NCI-H1105 treated with DMSO at 0.1 percent for 48 hours (cell line): Measurements from ENCODE around the gene GPR183.

Source experiments
- DNase-seq: peaks from one replicate; lab custom pipeline; 2025; lab: John Stamatoyannopoulos, UW

GPR183 gene

GRCh38 chr13:99312493-99312883 is 5.3 kb upstream of the GPR183 start:
- DNase-seq, result no peak

GRCh38 chr13:99311748-99312492 is 4.7 kb upstream of the GPR183 start:
- no peak for DNase-seq

DNA sequence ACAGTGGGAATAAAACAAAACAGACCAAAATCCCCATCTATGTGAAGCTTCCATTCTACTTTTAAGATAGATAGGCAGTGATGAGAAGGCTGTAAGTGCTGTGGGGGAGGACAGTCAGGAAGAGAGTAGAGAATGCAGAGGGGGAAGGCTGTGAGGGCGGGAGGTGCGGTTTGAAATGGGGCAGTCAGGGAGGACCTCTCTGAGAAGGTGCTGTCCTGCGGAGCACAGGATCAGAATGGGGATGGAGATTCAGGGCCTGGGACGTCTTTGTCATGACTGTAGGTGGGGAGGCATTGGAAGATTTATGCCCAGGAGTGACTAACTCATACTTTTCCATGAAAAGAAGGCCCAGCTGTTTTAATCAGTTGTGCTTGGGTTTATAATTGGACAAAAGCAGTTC is 3.9 kb upstream of the GPR183 start:
- no peak for DNase-seq

DNA sequence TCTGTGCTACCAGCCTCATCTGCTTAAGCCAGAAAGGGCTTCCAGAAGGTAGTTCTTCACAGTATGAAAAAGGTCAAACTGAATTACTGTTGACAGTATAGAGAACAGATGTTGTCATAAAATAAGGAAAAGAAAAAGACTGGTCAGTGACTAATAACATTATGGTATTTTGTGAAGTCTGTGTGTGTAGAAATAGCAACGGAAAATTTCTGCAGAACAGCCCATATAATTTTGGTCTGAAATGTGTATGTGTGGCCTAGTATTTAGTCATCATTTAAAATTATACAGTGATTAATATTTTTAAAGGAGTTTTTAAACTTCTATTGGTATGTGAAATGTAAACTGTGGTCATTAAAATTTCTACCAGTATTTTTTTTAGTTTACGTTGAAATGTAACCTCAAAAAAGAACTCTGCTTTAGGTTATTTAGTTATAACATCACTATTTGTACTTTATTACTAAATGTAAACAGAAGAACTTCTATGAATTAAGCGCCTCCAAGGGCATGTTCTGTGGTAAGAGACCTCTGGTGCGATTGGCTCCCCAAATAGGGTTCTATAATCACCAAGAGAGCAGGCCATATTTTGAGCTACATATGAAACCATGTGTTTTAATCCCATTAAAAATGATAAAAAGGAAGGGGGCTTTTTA is 3.3 kb upstream of the GPR183 start:
- no peak for DNase-seq

DNA sequence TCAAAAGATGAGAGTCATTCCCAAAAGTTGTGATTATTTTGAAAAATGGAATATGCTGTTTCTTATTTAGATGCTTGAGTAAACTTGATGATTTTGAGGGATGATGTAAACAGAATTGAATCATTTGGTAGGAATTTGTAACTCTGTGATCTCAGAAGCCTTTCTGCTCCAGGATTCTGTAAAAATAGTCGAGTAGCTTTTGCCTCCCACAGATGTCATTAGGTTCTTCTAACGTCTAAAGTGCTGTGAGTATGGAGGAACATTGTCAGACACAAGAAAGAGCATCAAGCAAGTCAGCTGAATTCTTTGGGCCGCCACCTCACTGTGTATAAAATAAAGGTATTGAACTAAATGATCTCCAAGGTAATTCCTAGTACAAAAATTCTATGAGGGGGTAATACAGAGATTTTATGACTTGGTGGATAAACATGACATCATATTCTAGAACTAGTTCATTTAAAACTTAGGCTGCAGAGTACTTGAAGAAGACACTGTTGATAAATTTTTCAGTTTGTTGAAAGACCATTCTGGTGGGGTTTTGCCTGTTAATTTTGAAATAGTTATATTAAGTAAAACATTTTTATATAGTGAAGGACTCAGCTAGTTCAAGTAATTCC is 1.4 kb upstream of the GPR183 start:
- DNase-seq, result no peak

DNA sequence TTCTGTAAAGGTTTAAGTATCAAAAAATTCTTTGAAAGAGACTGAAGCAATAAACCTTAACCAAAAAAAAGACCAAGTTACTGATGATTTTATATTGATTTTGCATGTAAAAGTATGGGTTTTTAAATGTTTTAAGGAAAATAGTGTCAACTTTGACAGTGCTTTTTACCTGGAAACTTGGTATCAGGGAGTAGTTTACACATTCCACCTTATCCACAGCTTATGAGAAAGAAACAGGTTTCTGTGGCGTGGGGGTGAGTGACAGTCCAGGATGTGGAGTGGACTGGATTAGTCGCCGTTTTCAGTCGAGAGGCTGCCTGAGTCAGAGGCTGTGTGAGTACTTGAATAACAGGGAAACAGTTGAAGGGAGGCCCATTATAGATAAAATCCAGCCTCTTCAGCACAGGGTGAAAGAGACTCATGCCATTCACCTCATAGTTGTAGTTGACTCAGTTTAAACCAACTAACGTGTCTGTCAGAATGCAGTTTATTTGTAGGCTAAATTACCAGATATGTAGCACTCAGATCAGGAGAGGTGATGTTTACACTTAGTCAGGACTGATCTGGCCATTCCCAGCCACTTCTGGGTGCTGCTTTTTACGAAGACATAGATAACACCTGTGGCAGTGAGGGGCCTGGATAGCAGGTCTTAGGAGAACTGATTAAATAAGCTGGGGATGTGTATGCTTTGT is 595 bp upstream of the GPR183 start:
- DNase-seq, result no peak

- no peak for DNase-seq
Observed at GRCh38 chr13:99305566-99305965, 1.6 kb downstream of the GPR183 start.

GRCh38 chr13:99305158-99305557 is 2.0 kb downstream of the GPR183 start:
- DNase-seq, result no peak

DNA sequence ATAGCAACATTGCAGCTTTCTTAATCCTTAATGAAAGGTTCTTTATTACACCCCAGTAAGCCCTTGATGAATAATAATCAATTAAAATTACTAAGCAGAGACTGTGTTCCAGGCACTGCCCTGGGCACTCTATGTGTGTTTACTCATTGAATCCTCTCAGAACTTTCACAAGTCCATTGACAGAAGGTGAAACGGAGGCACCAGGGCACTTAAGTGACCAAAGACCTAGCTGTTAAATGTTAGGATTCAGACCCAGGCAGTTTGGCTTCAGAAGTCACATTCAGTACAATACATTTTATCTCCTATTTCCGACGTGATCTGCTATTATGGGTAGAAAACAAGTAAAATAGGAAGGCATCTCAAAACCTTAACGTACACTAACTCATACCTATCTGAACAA is 2.7 kb downstream of the GPR183 start:
- no peak for DNase-seq

DNA sequence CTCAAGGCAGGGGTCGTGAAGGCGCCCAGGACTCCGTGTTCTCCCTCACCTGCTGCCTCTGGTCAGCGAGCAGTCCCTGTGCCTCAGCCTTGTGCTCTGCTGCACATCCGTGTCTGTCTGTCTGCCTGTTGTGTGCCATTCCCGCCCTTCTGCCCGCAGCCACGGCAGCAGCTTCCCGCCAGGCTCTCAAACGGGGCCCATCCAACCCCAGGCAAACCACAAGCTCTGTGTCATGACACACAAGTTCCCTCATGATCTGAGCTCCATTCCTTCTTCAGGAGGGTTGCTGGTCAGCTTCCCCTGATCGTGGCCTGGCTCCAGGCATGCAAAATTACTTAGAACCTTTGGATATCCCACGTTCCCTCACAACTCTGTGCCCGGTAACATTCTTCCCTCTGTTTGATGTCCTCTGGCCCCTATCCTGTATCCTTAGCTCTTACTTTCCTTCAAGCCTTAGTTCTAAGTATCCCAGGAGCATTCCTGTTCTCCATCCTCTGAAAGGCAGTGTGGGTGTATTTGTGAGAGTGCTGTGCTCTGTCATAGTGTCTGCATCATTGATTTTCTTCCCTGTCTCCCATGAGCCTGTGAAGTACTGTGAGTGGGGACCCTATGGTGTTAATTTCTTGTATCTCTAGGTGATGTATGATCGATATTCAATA is 3.2 kb downstream of the GPR183 start:
- DNase-seq, result no peak

GRCh38 chr13:99302637-99303505 is 4.3 kb downstream of the GPR183 start:
- DNase-seq, result no peak

- DNase-seq, result no peak
Observed at GRCh38 chr13:99301913-99302636, 5.1 kb downstream of the GPR183 start.

DNA sequence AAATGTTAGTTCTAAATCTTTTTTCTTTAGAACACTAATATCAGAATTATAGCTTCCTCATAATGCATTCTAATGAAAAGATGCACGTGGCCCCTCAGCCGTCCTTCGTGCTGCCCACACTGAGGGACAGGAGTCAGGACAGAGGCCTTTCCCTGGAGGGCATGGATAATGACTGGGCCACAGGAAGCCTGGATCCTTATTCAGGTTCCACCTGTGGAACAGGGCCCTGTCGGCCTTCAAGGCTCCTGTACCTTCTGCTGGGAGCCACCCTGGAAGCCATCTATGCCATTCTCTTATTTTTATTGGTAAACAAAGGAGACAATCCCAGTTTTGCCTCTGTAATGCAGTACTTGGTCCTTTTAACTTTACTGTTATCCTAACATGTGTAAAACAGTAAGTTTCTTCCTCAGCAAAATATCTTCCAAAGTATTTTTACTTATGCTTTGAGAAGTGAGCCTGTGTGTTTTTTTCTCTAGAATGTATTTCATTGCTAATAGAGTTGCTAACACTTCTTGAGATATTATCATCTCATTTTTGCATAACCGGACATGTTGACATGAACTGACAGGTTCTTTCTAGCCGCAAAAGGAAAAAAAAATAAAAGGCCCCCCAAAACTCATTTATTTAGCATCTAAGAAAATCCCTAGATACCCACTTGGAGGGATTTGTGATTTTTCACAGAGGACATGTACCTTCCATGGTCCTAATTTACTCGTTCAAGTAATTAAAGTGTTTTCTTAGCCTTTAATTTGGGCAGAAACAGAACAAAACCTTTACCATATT is 6.0 kb downstream of the GPR183 start:
- DNase-seq, result no peak

GRCh38 chr13:99299920-99300341 is 7.3 kb downstream of the GPR183 start:
- DNase-seq, result no peak

GRCh38 chr13:99299256-99299919 is 7.8 kb downstream of the GPR183 start:
- DNase-seq, result no peak

DNA sequence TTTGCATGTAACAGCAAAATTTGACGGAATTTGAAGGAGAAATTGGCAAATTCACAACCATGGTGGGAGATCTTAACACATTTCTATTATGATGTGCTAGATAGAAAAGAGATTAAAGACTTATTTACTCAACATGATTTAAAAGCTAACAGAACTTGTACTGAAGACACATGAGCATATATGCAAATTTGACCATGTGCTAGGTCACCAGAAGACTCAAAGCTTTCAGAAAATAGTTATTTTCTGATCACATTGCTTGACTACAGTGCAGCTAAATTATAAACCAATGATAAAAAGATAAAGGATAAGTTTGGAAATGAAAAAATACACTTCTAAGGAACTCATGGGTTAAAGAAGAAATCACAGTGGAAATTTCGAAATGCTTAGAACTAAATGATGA is 9.1 kb downstream of the GPR183 start:
- no peak for DNase-seq

DNA sequence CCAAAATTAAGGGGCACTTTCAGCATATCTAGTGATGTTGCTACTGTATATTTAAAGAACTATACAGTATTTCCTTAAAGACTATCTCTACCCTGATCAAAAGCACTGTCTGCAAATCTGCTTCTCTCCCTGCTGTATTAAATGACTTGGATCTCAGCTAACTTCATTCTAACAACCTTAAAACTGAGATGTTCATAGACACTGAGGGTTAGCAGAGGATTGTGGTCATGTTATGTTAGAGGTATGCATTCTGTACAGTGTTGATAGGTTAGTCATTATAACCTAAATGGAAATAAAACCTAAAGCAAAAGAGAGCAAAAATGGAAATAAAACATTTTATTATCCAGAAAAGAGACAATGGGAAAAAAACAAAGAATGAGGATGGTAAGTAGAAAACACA is 9.9 kb downstream of the GPR183 start:
- DNase-seq, result no peak

GRCh38 chr13:99296398-99296797 is 10.8 kb downstream of the GPR183 start:
- no peak for DNase-seq
